Liver (tissue), 9 donors: ENCODE measurements around the gene HLA-F. TPM values are rescaled to one million over a fixed set of nuclear protein-coding genes. Genes with fewer than 3 reads are reported as not detected.

Experiments used
- DNase-seq: peaks from one replicate; pipeline ENCODE4 v3.0.0-alpha.2; 2017; ENCODE audit warnings: low spot score
- H3K27ac ChIP-seq, 2 donors: one replicate each; pipeline ENCODE4 v1.7.0; 2013; ENCODE audit warnings: inconsistent platforms in 2 of 2, low read length in 2 of 2, control low read depth in 1 of 2, low read depth in 1 of 2, mild to moderate bottlenecking in 1 of 2
- H3K27me3 ChIP-seq, 4 donors: one replicate each; pipeline versions ENCODE4 v1.6.1 to v1.7.0; 2013; ENCODE audit warnings: low read length in 3 of 4, inconsistent platforms in 1 of 4, mild to moderate bottlenecking in 1 of 4, moderate library complexity in 1 of 4; ENCODE audit not compliant: control insufficient read depth in 4 of 4, insufficient read depth in 4 of 4
- H3K36me3 ChIP-seq, 4 donors: one replicate each; pipeline versions ENCODE4 v1.6.1 to v1.7.0; 2013; ENCODE audit warnings: low read length in 3 of 4, mild to moderate bottlenecking in 3 of 4, low read depth in 1 of 4, moderate library complexity in 1 of 4; ENCODE audit not compliant: control insufficient read depth in 4 of 4, insufficient read depth in 3 of 4
- H3K4me1 ChIP-seq, 4 donors: one replicate each; pipeline versions ENCODE4 v1.6.1 to v1.7.0; 2013; ENCODE audit warnings: low read length in 3 of 4, mild to moderate bottlenecking in 3 of 4, moderate library complexity in 1 of 4; ENCODE audit not compliant: control insufficient read depth in 4 of 4, insufficient read depth in 4 of 4
- H3K4me3 ChIP-seq, 3 donors: one replicate each; pipeline versions ENCODE4 v1.6.1 to v1.7.0; 2013; ENCODE audit warnings: low read length in 3 of 3, control low read depth in 1 of 3, low read depth in 1 of 3, mild to moderate bottlenecking in 1 of 3
- H3K9ac ChIP-seq, 2 donors: one replicate each; pipeline ENCODE4 v1.7.0; 2013; ENCODE audit warnings: low read length in 2 of 2, mild to moderate bottlenecking in 2 of 2, moderate library complexity in 2 of 2, control low read depth in 1 of 2, low read depth in 1 of 2
- H3K9me3 ChIP-seq, 4 donors: one replicate each; pipeline versions ENCODE4 v1.6.1 to v1.7.0; 2013; ENCODE audit warnings: low read length in 3 of 4; ENCODE audit not compliant: control insufficient read depth in 4 of 4
- EGR1 ChIP-seq, 2 donors: IDR thresholded peaks; 2 replicates each; pipeline ENCODE4 v1.6.1; 2016 to 2018; ENCODE audit warnings: antibody characterized with exemption in 2 of 2, low read depth in 2 of 2
- FOXA2 ChIP-seq: IDR thresholded peaks from 2 replicates; pipeline ENCODE4 v1.6.1; 2016; ENCODE audit warnings: antibody characterized with exemption
- HNF4A ChIP-seq, 2 donors: conservative IDR thresholded peaks; 2 replicates each; pipeline ENCODE4 v1.6.1; 2016; ENCODE audit warnings: antibody characterized with exemption in 2 of 2, mild to moderate bottlenecking in 2 of 2
- HNF4G ChIP-seq: IDR thresholded peaks from 2 replicates; pipeline ENCODE4 v1.6.1; 2016; ENCODE audit warnings: antibody characterized with exemption
- JUND ChIP-seq, 2 donors: IDR thresholded peaks; 2 replicates each; pipeline ENCODE4 v1.6.1; 2016; ENCODE audit warnings: antibody characterized with exemption in 2 of 2
- NR2F2 ChIP-seq: IDR thresholded peaks from 2 replicates; pipeline ENCODE4 v1.6.1; 2016; ENCODE audit warnings: antibody characterized with exemption
- RAD21 ChIP-seq, 2 donors: IDR thresholded peaks; 2 replicates each; pipeline ENCODE4 v1.6.1; 2016; ENCODE audit warnings: antibody characterized with exemption in 2 of 2, mild to moderate bottlenecking in 2 of 2
- TAF1 ChIP-seq: conservative IDR thresholded peaks from 2 replicates; pipeline ENCODE4 v1.6.1; 2016; ENCODE audit warnings: antibody characterized with exemption, mild to moderate bottlenecking
- WGBS: extraction: QIAGEN DNeasy Blood & Tissue Kit; methylation state at CpG from one replicate; pipeline ENCODE4 v1.1.7; 2013; 5-methylcytosine and 5-hydroxymethylcytosine counted together
- polyA plus RNA-seq, 2 donors: library from polyadenylated mRNA; stranded (reverse) in 1 of 2; unstranded in 1 of 2; fragments of 200-250 nt in 1 of 2; fragments of >200 nt in 1 of 2; fragmentation: Nextera tagmentation in 1 of 2; extraction: Ambion mirVana in 1 of 2; gene quantifications; one replicate each; pipeline versions ENCODE4 v1.2.1 to v1.2.3, GENCODE V29; 2013 to 2015
- total RNA-seq, 2 donors: library from RNA; depleted of rRNA; stranded (reverse); fragments of >200 nt; gene quantifications; one replicate each; pipeline ENCODE4 v1.2.3, GENCODE V29; 2014
- TF ChIP-seq, protein P1 (sequence below): IDR thresholded peaks from 2 replicates; pipeline ENCODE4 v1.6.1; 2016; ENCODE audit warnings: antibody characterized with exemption
- TF ChIP-seq, protein P2 (sequence below): fragments of 150-350 bp; IDR thresholded peaks from 2 replicates; pipeline ENCODE4 v1.5.1; 2017; ENCODE audit warnings: improper control_type of control experiment, low read depth, low read length; ENCODE audit not compliant: missing input control
- TF ChIP-seq, protein P3 (sequence below): IDR thresholded peaks from 2 replicates; pipeline ENCODE4 v1.6.1; 2016; ENCODE audit warnings: antibody characterized with exemption
- TF ChIP-seq, protein P4 (sequence below): IDR thresholded peaks from 2 replicates; pipeline ENCODE4 v1.6.1; 2016; ENCODE audit warnings: antibody characterized with exemption
- TF ChIP-seq, protein P5 (sequence below): IDR thresholded peaks from 2 replicates; pipeline ENCODE4 v1.6.1; 2016; ENCODE audit warnings: antibody characterized with exemption, mild to moderate bottlenecking
- donor health status: healthy.
- donor health status: healthy.
- donor health status: healthy.
- donor health status: healthy.
- donor health status: healthy.

HLA-F gene
- total and polyA plus RNA-seq, 4 donors, result 12.1 to 53.0 (median 31.8) TPM

DNA sequence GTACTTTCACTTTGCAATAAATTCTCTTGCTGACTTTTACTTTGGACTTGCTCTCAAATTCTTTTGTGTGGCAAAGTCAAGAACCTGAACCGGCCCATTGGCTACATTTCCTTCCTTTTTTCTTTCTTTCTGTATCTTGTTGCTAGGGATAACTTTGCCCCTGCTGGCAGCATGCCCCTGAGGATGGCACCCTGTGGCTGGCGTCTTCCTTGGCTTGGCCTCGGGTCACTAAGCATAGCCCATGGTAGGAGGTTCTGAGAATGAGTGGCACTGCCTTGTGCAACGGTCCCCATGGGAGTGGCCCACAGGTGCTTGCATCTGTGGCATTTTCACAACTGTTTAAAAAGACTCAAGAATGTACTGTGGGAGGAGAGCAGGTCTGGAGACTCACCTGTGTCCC lies 14.0 kb upstream of the HLA-F start (continued):
- TF ChIP-seq, protein P1, sequence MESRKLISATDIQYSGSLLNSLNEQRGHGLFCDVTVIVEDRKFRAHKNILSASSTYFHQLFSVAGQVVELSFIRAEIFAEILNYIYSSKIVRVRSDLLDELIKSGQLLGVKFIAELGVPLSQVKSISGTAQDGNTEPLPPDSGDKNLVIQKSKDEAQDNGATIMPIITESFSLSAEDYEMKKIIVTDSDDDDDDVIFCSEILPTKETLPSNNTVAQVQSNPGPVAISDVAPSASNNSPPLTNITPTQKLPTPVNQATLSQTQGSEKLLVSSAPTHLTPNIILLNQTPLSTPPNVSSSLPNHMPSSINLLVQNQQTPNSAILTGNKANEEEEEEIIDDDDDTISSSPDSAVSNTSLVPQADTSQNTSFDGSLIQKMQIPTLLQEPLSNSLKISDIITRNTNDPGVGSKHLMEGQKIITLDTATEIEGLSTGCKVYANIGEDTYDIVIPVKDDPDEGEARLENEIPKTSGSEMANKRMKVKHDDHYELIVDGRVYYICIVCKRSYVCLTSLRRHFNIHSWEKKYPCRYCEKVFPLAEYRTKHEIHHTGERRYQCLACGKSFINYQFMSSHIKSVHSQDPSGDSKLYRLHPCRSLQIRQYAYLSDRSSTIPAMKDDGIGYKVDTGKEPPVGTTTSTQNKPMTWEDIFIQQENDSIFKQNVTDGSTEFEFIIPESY, result no peak
- TF ChIP-seq EGR1 (IDR thresholded peaks at IDR 0.05; ENCODE audit: low read depth in 2 of 2), result no peak
- TF ChIP-seq, protein P2, sequence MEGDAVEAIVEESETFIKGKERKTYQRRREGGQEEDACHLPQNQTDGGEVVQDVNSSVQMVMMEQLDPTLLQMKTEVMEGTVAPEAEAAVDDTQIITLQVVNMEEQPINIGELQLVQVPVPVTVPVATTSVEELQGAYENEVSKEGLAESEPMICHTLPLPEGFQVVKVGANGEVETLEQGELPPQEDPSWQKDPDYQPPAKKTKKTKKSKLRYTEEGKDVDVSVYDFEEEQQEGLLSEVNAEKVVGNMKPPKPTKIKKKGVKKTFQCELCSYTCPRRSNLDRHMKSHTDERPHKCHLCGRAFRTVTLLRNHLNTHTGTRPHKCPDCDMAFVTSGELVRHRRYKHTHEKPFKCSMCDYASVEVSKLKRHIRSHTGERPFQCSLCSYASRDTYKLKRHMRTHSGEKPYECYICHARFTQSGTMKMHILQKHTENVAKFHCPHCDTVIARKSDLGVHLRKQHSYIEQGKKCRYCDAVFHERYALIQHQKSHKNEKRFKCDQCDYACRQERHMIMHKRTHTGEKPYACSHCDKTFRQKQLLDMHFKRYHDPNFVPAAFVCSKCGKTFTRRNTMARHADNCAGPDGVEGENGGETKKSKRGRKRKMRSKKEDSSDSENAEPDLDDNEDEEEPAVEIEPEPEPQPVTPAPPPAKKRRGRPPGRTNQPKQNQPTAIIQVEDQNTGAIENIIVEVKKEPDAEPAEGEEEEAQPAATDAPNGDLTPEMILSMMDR, result no peak
- TF ChIP-seq HNF4G, result no peak

DNA sequence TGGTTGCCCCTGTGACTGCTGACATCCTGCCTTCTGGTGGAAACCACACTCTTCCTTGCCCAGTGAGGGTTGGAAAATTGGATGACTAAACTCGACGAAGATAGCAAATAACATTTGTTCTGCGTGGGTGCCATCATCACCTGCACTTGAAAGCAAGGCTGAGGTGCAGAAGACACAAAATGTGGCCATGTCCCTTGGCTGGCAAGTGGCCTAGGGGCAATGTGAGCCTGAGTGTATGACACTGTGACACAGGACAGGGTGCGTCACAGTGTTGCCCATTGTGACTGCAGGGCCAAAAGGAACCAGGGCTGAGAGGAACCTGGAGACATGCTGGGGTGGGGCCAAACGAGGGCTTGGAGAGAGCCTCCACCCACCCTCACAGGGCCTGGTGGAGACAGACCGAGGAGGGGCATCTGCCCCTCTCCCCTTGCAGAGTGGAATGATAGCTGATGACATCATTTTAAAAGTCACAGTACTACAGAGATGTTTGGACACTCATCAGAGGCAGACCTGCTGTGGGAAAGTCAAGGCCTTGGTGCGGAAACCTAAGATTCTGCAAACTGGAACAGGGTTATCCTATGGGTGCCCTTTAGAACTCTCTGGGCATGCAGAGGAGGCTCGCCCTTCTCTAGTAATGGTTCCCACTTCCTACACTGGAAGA lies 12.8 kb upstream of the HLA-F start:
- Histone ChIP-seq H3K27ac (no peak overlapping the region), H3K4me3 (no peak overlapping the region), H3K27me3 (no peaks in the 10 kb centered on the region), H3K9me3 (no peaks in the 10 kb centered on the region), H3K9ac (no peak overlapping the region), H3K4me1 (peaks cover 0 to 14% (median 10%) of the 10 kb centered on the region in 4 donors), H3K36me3 (no peaks in the 10 kb centered on the region)
- DNase-seq, result no peak
- TF ChIP-seq NR2F2, result no peak
- TF ChIP-seq, protein P3, sequence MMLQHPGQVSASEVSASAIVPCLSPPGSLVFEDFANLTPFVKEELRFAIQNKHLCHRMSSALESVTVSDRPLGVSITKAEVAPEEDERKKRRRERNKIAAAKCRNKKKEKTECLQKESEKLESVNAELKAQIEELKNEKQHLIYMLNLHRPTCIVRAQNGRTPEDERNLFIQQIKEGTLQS, result no peak
- TF ChIP-seq HNF4G, result no peak
- TF ChIP-seq TAF1, result no peak
- TF ChIP-seq RAD21 (IDR thresholded peaks at IDR 0.05), result no peak
- TF ChIP-seq, protein P4, sequence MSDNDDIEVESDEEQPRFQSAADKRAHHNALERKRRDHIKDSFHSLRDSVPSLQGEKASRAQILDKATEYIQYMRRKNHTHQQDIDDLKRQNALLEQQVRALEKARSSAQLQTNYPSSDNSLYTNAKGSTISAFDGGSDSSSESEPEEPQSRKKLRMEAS, result no peak
- no peak for TF ChIP-seq JUND (IDR thresholded peaks at IDR 0.05)
- TF ChIP-seq FOXA2, result no peak
- TF ChIP-seq HNF4A (conservative IDR thresholded peaks at IDR 0.05), result no peak
- TF ChIP-seq, protein P5, sequence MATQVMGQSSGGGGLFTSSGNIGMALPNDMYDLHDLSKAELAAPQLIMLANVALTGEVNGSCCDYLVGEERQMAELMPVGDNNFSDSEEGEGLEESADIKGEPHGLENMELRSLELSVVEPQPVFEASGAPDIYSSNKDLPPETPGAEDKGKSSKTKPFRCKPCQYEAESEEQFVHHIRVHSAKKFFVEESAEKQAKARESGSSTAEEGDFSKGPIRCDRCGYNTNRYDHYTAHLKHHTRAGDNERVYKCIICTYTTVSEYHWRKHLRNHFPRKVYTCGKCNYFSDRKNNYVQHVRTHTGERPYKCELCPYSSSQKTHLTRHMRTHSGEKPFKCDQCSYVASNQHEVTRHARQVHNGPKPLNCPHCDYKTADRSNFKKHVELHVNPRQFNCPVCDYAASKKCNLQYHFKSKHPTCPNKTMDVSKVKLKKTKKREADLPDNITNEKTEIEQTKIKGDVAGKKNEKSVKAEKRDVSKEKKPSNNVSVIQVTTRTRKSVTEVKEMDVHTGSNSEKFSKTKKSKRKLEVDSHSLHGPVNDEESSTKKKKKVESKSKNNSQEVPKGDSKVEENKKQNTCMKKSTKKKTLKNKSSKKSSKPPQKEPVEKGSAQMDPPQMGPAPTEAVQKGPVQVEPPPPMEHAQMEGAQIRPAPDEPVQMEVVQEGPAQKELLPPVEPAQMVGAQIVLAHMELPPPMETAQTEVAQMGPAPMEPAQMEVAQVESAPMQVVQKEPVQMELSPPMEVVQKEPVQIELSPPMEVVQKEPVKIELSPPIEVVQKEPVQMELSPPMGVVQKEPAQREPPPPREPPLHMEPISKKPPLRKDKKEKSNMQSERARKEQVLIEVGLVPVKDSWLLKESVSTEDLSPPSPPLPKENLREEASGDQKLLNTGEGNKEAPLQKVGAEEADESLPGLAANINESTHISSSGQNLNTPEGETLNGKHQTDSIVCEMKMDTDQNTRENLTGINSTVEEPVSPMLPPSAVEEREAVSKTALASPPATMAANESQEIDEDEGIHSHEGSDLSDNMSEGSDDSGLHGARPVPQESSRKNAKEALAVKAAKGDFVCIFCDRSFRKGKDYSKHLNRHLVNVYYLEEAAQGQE, result no peak
- TF ChIP-seq EGR1 (IDR thresholded peaks at IDR 0.05; ENCODE audit: low read depth in 2 of 2), result no peak
- WGBS, result 91% methylated on average over 8 of the region's 8 CpGs
